RWPE2 (cell line): ENCODE measurements around the gene PKP2.
A peak's percentile ranks its signal among the peaks of the same experiment; 100 is the strongest.
"Not testable (repeated sequence)": the region's sequence is repeated elsewhere in the genome, so short reads cannot be mapped to it uniquely, and the experiment has no call there.

Experiments
- ATAC-seq: fragments of 200-7000 bp; cut with Tn5 transposase; 3 replicates; pipeline ENCODE4 v1.9.1; 2021; ENCODE audit warnings: low read depth
- DNase-seq: peaks from one replicate; pipeline ENCODE4 v3.0.0-alpha.2; 2020; ENCODE audit warnings: low spot score
- H3K27ac ChIP-seq: fragments of 450-650 bp; 2 replicates; pipeline ENCODE4 v1.5.1; 2017; ENCODE audit warnings: mild to moderate bottlenecking; ENCODE audit not compliant: poor library complexity, severe bottlenecking
- H3K27me3 ChIP-seq: fragments of 250-450 bp; sonication (Bioruptor Pico); 2 replicates; pipeline ENCODE4 v1.5.1; 2021; ENCODE audit warnings: mild to moderate bottlenecking, moderate library complexity; ENCODE audit not compliant: insufficient read depth, poor library complexity, severe bottlenecking
- H3K36me3 ChIP-seq: fragments of 250-450 bp; sonication (Bioruptor Pico); 2 replicates; pipeline ENCODE4 v1.5.1; 2020; ENCODE audit warnings: low read depth, mild to moderate bottlenecking, moderate library complexity
- H3K4me1 ChIP-seq: fragments of 250-450 bp; sonication (Bioruptor Pico); 2 replicates; pipeline ENCODE4 v1.5.1; 2021; ENCODE audit warnings: mild to moderate bottlenecking, moderate library complexity; ENCODE audit not compliant: insufficient read depth, poor library complexity, severe bottlenecking
- H3K4me3 ChIP-seq: fragments of 250-450 bp; sonication (Bioruptor Pico); 2 replicates; pipeline ENCODE4 v1.5.1; 2021; ENCODE audit warnings: mild to moderate bottlenecking, moderate library complexity; ENCODE audit not compliant: severe bottlenecking
- H3K9me3 ChIP-seq: fragments of 250-450 bp; sonication (Bioruptor Pico); 2 replicates; pipeline ENCODE4 v1.5.1; 2021; ENCODE audit warnings: mild to moderate bottlenecking, moderate library complexity; ENCODE audit not compliant: severe bottlenecking
- CTCF ChIP-seq: fragments of 450-650 bp; IDR thresholded peaks from one replicate; pipeline ENCODE4 v1.5.1; 2017; ENCODE audit warnings: mild to moderate bottlenecking, moderate library complexity; ENCODE audit not compliant: poor library complexity, severe bottlenecking

The PKP2 gene

DNA sequence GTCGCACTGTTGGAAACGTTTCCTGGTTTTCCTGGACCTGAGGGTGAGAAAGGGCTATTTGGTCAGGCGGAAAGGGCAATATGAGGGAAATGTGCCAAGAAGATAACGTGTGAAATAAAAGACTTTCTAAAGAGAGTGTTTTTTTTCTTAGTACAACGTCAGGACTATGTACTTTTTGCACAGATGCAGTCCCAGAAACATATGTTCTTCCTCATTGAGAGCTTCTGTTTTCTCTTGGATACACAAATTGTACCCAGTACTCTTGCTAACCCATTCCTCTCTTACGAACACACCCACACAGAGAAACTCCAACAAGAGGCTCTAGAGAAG, 669 bp upstream of the PKP2 start:
- H3K27me3 ChIP-seq, result no peaks in the 10 kb centered on the region
- DNase-seq (no peak), ATAC-seq (no peak; the same call in 2 of the 3 replicates)
- peak overlapping the region; percentile 95 for H3K27ac ChIP-seq
- no peak for TF ChIP-seq CTCF
- H3K4me1 ChIP-seq, result peaks cover 46% of the 10 kb centered on the region
- no peaks in the 10 kb centered on the region for H3K9me3 ChIP-seq
- peaks cover 4% of the 10 kb centered on the region; the same call in 1 of the 2 replicates for H3K36me3 ChIP-seq
- peak overlapping the region; percentile 86 for H3K4me3 ChIP-seq

DNA sequence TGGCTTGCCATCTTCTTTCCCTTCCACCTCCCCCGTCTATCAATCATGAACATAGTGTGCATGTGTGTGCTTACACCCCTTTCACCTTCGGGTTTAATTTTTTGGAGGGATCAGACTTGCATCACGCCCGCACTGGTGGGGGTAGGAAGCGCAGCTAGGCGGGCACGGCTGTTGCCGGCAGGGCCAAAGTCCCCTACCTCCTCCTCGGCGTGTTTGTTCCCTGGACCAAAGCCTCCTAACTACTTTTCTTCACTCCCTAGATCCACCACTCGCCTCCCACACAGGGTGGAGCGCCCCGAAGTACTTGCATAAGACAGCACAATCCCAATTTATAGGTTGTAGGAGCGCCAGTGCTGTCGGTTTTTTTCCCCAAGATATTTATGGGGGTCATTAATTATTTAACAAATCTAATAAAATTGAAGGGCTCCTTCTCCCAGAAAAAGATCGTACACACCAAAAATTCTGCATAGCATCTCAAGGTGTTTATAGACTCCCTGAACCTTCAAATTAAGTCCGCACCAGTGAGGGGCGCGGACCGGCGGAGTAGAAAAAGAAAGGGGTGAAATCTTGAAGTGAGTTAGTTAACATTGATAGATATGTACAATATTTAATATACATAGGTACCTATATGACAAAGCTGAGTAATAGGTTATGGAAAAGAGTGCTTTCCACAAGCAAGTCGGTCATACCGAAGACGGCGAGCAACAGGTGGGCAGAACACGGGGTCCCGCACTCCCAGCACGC, 717 bp downstream of the PKP2 start:
- Histone ChIP-seq H3K9me3 (no peaks in the 10 kb centered on the region), H3K36me3 (peaks cover 8% of the 10 kb centered on the region; the same call in 1 of the 2 replicates), H3K27me3 (no peaks in the 10 kb centered on the region), H3K4me3 (peak overlapping the region; percentile 86), H3K4me1 (peaks cover 46% of the 10 kb centered on the region), H3K27ac (peak overlapping the region; percentile 95)
- DNase-seq (no peak), ATAC-seq (peak; percentile 2)
- TF ChIP-seq CTCF, result peak; percentile 15

- no peak for TF ChIP-seq CTCF
- no peak for ATAC-seq
- no peak for DNase-seq
- Histone ChIP-seq H3K4me3 (peak overlapping the region; percentile 86), H3K27ac (peak overlapping the region; percentile 95), H3K27me3 (no peaks in the 10 kb centered on the region), H3K9me3 (no peaks in the 10 kb centered on the region), H3K36me3 (peaks cover 13% of the 10 kb centered on the region; the same call in 1 of the 2 replicates), H3K4me1 (peaks cover 55% of the 10 kb centered on the region)
These were observed 2.0 kb downstream of the PKP2 start for GRCh38 chr12:32894566-32894965.

- H3K27me3 ChIP-seq, result no peaks in the 10 kb centered on the region
- TF ChIP-seq CTCF, result no peak
- H3K36me3 ChIP-seq, result peaks cover 13% of the 10 kb centered on the region; the same call in 1 of the 2 replicates
- no peak for ATAC-seq
- peaks cover 63% of the 10 kb centered on the region for H3K4me1 ChIP-seq
- DNase-seq, result no peak
- H3K4me3 ChIP-seq, result no peak overlapping the region
- H3K27ac ChIP-seq, result peak overlapping the region; percentile 95
- no peaks in the 10 kb centered on the region for H3K9me3 ChIP-seq
These were observed 3.1 kb downstream of the PKP2 start for GRCh38 chr12:32893458-32893857.

GRCh38 chr12:32893043-32893442, 3.5 kb downstream of the PKP2 start:
- peak overlapping the region; percentile 95 for H3K27ac ChIP-seq
- H3K36me3 ChIP-seq, result peaks cover 13% of the 10 kb centered on the region; the same call in 1 of the 2 replicates
- no peak for TF ChIP-seq CTCF
- H3K9me3 ChIP-seq, result no peaks in the 10 kb centered on the region
- H3K27me3 ChIP-seq, result no peaks in the 10 kb centered on the region
- H3K4me1 ChIP-seq, result peaks cover 59% of the 10 kb centered on the region
- ATAC-seq (no peak), DNase-seq (no peak)
- H3K4me3 ChIP-seq, result no peak overlapping the region

- not testable (repeated sequence) for H3K9me3 ChIP-seq, H3K27me3 ChIP-seq, DNase-seq
- peaks cover 52% of the 10 kb centered on the region for H3K4me1 ChIP-seq
- H3K4me3 ChIP-seq, result peak overlapping the region; percentile 1
- H3K36me3 ChIP-seq, result peaks cover 13% of the 10 kb centered on the region; the same call in 1 of the 2 replicates
- 0 out of 3 replicates have a peak, but pooled peaks have one; percentile 10 for ATAC-seq
- H3K27ac ChIP-seq, result peak overlapping the region; percentile 95
These were observed 4.2 kb downstream of the PKP2 start for GRCh38 chr12:32892369-32892768.
